Activated CD8-positive, alpha-beta memory T cell treated with anti-CD3 and anti-CD28 coated beads, Interleukin-2, amount 50 U/mL, for 24 hours (primary cell): ENCODE results near the gene ACSS1.
A peak's percentile ranks its signal among the peaks of the same experiment; 100 is the strongest.

Experiments used
- DNase-seq: peaks from one replicate; pipeline ENCODE4 v3.0.0-alpha.2; 2020; ENCODE audit errors: extremely low read depth

The ACSS1 gene

DNA sequence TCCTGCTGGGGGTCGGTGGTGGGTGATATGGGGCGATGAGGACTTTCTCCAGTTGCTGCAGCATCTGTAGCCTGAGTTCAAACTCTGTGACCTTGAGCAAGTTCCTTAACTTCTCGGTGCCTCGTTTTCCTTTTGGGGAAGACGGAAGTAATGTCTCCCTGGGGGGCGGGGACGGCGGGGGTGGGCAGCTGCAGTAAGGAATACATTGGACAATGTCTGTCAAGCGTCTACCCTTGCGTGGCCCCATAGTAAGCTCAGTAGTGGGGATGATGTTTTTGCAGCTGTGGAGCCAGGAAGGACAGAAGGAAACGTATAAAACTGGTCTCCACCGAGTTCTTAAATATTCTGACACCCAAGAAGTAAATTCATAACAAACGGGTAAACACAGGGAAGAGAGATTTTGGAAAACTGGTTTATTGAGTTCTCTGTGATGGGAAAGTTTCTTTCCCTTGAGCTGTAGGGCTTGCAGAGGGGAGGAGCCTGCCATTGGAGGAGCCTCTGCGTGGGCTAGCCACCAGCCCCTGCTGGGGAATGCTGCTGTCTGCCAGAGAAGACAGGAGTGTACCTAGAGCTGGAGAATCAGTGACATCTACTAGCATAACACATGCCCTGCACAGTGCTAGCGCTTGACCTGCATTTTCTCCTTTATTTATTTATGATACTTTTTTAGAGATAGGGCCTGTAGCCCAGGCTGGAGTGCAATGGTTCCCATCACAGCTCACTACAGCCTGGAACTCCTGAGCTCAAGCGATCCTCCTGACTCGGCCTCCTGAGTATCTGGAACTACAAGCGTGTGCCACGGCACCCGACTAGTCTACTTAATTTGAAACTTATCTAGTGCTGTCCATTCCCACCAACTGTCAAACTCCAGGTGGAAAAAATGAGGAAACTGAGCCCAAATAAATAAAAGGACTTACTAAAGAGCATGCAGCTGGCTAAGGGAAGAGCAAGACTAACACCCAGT is 1.2 kb upstream of the ACSS1 start:
- DNase-seq: no peak

DNA sequence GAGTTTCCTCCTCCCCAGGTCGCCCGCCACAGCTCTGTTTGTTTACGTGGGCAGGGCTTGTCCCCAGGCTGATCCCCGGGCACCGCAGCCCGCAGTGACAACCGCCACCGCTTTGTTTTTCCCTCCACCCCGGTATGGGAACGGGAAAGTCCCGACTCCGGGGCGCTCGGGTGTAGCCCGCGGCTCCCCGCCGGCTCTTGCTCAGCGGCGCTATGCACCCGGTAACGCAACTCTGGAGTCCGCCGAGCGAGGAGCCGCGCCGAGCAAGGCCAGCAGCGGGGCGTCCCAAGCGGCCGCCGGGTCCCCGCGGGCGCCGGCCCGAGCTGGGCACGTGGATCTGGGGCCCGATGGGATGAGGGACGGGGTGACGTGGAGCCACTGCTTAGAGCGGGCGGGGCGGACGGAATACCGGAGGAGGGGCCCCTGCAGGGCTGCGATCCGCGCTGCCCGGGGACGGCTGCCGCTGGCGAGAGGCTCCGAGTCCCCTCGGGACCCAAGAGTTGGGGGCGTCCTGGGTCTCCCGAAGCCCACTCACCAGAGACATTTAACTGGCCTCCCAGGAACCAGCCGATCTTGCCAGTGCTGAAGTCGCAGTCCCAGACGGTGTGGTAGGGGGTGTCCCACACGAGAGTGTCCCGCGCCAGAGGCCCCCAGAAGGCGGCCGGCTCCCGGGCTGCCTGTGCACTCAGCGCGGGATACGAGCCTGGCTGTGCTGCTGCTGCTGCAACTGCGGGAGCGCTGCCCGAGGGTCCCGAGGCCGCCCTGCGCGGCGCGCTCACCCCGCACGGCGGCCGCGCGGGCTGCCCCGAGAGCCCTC is 497 bp downstream of the ACSS1 start:
- peak; percentile 44 for DNase-seq

- DNase-seq: no peak
Observed at GRCh38 chr20:25056690-25057233, 1.2 kb downstream of the ACSS1 start.

DNA sequence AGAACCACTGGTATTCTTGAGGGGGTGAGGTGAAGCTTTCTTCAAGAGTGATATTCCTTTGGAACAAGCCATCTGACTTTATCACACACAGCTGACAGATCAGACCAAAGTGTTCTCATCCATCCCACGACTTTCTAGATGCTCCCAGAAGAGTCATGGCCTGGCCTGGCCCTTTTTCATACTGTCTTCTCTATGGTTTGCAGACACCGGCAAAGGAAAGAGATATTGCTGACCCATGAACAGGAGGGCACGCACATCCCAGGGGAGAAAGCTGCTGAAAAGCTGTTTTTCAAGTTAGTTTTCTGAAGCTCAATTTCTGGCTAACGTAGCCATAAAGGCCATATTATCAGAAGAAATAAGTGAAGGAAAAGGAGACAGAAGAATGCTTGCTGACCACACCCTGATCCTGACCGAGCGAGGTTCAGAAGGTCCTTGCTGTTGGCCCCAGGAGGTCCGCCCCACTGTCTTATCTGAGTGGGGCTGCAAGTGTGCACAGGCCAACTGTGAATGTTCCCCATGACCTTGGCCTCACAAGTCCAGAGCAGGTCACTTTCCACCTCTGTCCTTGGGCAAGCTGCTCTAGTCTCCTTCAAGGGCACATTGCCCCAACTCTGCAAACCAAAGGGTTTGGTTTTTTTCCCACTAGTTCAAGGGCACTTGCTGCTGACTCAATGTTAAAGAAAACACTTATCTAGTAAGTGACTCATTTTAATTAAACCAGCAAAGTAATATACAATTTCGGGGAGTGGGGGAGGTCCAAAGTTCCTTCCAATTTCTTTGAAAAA is 2.0 kb downstream of the ACSS1 start:
- DNase-seq: no peak

GRCh38 chr20:25054995-25055629 is 2.8 kb downstream of the ACSS1 start:
- no peak for DNase-seq

DNA sequence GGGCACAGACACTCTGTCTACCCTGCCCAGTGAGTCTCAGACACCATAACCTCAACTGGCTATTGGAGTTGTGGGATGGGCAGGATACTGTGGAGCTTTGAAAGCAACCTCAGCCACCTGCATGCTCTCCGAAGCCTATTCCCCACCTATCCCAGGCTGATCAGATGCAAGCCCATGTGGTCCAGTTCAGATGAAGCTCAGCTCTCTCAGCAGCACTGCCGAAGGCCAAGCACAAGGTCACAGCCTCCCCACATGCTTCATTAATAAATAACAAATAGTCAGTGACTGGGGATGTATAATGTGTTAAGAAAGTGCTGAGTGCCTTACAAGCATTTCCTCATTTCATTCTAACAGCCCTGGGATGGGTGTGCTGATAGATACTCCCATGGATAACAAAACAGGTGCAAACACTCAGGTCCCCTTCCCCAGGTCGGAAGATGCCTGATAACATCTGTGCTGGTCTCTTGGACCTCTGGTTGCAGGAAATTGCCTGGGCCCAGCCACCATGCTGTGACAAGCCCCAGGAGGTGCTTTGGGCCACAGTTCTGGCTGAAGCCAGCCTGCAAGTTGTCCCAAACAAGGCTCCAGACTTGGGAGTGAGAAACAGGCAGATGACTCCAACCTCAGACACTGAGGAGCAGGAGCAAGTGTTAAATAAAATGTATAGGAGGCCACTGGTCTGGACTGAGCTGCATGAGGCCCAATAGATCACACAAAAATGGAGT is 3.7 kb downstream of the ACSS1 start:
- no peak for DNase-seq

DNA sequence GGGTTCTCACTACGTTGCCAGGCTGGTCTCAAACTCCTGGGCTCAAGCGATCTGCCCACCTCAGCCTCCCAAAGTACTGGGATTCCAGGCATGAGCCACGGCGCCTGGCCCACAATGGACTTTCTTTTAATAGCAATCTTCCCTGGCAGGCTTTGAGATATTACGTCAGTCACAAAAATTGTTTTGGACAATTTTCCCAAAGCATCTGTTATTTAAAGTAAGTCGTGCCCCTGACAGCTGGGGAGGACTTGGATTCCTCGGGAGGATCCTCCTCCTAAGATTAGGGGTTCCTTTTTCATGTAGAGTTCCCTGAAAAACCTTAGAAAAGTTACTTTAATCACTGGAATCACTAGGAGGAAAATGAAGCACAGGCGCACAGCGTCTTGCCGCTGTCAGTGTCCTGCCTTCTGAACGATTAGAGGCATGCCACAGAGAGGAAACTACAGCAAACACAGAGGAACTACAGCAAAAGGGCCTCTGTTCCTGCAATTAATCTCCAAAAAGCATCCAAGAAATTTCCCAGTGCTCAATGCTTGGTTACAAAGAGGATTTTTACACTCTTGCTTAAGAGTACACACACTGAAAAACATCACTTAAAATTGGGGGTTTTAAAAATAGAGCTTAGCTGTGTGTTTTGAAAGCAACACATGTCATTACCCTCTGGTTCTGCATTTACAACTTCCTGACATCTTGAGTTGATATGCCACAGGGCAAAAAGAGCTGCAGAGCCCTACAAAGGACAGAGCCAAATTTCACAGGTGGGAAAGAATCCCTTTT is 4.5 kb downstream of the ACSS1 start:
- DNase-seq: no peak

DNA sequence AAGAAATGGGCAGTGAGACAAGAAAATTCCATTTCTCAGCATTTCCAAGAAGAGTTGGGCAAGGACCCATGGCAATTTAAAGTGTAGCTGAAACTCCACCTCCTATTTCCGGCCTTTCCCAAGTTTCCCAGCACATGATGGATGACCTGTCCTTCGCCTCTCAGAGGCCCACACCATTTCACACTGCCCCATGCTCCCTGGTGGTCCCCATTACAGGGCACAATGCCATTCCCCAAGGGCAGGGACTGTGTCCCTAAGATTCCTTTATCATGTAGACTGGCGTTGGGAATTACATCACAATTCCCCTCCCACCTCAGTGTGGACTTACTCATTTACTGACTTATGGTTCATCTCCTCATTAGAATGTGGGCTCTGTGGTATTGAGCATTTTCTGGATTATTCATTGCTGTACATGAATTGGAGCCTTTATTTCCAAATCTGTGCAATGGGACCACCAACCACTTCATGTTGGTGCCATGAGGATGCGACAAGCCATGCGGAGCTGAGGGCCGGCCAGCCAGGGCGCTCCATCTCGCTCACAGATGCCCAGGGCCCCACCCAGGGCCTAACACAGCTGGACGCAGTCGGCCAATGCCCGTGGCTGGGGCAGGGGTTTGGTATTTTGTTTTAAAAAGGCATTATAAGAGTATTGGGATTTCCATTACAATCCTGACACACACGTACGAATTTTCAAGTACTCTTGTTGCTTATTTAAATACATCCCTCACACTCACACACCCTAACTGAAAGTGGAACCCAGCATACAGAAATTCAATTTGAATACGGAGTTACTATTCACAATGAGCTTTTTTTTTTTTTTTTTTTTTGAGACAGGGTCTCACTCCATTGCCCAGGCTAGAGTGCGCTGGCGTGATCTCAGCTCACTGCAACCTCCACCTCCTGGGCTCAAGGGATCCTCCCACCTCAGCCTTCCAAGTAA is 5.4 kb downstream of the ACSS1 start:
- DNase-seq: no peak

DNA sequence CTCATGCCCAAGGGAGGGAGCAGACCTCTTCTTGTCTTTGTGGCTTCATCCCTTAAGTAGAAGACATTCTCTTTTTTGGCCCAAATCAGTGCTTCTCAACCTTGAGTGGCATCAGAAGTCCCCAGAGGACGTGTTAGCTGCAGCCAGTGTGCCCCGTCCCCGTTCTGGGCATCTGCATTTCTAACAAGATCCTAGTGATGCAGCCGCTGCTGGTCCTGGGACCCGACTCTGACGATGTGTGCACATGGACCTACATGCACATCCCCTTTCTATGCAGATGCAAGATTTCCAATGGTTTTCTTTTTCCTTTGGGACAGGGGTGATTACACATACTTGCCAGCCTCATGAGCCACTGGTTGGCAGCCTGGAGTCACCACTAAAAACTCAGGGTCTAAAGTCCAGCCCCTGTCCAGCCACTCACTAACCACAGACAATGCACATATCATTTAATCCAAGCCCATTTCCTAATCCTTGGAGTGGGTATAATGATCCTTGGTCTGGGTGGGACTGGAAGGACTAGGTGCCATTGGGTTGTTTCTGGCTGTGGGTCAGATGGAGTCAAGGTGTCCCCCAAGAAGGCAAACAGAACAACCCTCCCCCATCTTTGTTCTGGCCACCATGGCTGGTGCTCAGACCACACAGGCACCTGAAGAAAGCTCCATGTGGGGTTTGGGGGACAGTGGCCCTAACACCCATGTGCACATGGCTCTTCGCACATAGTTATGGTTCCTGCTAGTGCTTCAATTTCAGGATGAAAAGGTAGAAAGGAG is 6.4 kb downstream of the ACSS1 start:
- DNase-seq: no peak

- no peak for DNase-seq
Observed at GRCh38 chr20:25050501-25051350, 7.2 kb downstream of the ACSS1 start.

DNA sequence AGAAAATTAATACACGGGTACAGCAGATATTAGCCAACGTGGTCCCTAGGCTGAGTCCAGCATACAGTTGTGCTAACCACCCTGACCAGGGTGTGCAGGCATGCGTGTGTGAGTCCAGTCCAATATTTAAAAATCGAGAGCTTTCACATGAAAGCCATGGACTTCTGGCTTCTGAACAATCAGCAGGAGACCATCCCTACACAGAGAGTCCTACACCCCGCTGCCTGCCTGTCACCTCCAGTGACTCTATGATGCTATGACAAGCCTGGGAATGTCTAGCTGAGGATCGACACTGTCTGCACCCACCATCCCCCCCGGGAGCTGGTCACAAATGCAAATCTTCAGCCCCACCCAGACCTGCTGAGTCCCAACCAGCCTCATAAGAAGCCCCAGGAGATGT is 7.9 kb downstream of the ACSS1 start:
- DNase-seq: no peak

DNA sequence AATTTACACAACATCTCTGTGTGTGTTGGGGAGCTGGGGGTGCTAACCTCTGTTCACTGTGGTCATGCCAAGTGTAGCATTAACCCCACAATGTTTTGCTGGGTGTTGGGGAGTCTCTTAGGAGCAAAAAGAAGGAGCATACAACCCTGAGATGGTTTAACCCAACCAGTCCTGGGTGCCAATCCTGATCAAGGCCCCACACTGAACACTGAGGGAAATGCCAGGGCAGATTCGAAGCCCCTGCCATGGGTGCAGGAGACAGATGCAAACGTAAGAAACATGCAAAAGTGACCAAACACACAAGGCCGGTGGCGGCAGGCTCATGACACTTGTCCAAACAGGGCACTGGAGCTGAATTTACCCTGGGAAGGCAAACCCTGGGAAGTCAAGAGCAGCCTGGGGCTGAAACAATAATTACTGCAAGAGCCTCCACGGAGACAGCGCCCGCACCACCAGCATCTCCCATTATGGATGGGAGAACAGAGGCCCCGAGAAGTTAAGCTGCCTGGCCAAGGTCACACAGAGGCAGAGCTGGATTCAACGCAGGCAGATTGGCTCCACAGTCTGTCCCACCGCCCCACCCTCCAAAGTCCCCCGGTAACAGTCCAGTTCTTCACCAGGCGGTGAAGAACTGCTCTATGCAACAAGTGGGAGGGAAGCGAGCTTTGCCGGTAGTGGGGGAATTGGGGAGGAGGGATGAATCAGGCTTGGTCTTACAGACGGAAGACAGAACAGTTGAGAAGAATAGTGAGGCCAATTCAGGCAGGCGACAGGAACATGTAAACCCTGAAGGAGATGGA is 8.5 kb downstream of the ACSS1 start:
- DNase-seq: no peak

GRCh38 chr20:25048519-25048952 is 9.4 kb downstream of the ACSS1 start:
- DNase-seq: no peak

- DNase-seq: no peak
Observed at GRCh38 chr20:25047766-25048165, 10.2 kb downstream of the ACSS1 start.

- no peak for DNase-seq
Observed at GRCh38 chr20:25046736-25047666, 10.9 kb downstream of the ACSS1 start.
